HepG2 (cell line): ENCODE data around the gene FOCAD. TPM values are rescaled to one million over a fixed set of nuclear protein-coding genes. Genes with fewer than 3 reads are reported as not detected.

Experiments
- DNMT1 ChIP-seq: sonication (generic); formaldehyde crosslinking; IDR thresholded peaks from 2 replicates; pipeline ENCODE4 v1.5.1; 2020; ENCODE audit warnings: mild to moderate bottlenecking, missing genetic modification reagents
- ELF4 ChIP-seq: sonication (generic); formaldehyde crosslinking; IDR thresholded peaks from 2 replicates; pipeline ENCODE4 v1.5.0; 2020; ENCODE audit warnings: missing genetic modification reagents, mild to moderate bottlenecking, moderate library complexity, borderline replicate concordance
- GATA4 ChIP-seq: sonication (generic); IDR thresholded peaks from 2 replicates; pipeline ENCODE4 v1.6.1; 2016; ENCODE audit warnings: antibody characterized with exemption, low read depth, borderline replicate concordance
- GMEB1 ChIP-seq: sonication (generic); formaldehyde crosslinking; IDR thresholded peaks from 2 replicates; pipeline ENCODE4 v1.5.1; 2020; ENCODE audit warnings: missing genetic modification reagents, mild to moderate bottlenecking, borderline replicate concordance
- HCFC1 ChIP-seq: fragments of 150-350 bp; IDR thresholded peaks from 2 replicates; pipeline ENCODE4 v1.6.1; 2014; ENCODE audit warnings: low read depth, low read length
- HMG20A ChIP-seq: IDR thresholded peaks from 2 replicates; pipeline ENCODE4 v1.6.1; 2016; ENCODE audit warnings: borderline replicate concordance
- HNRNPK ChIP-seq: fragments of 200-400 bp; formaldehyde crosslinking; IDR thresholded peaks from 2 replicates; pipeline ENCODE4 v1.6.1; 2018; ENCODE audit warnings: low read length, low read depth, moderate library complexity, mild to moderate bottlenecking; ENCODE audit not compliant: poor library complexity, severe bottlenecking
- MEF2D ChIP-seq: sonication (generic); formaldehyde crosslinking; IDR thresholded peaks from 2 replicates; pipeline ENCODE4 v1.5.1; 2020; ENCODE audit warnings: mild to moderate bottlenecking, missing genetic modification reagents
- MNT ChIP-seq: fragments of 450-650 bp; IDR thresholded peaks from 2 replicates; pipeline ENCODE4 v1.6.1; 2016
- PLRG1 ChIP-seq: fragments of 450-650 bp; conservative IDR thresholded peaks from 2 replicates; pipeline ENCODE4 v1.6.1; 2016
- POLR2AphosphoS5 ChIP-seq: IDR thresholded peaks from 2 replicates; pipeline ENCODE4 v1.6.1; 2012; ENCODE audit warnings: low read depth, low read length
- SMAD9 ChIP-seq: sonication (generic); formaldehyde crosslinking; IDR thresholded peaks from 2 replicates; pipeline ENCODE4 v1.5.1; 2020; ENCODE audit warnings: mild to moderate bottlenecking, missing genetic modification reagents
- SNAI1 ChIP-seq: sonication (generic); formaldehyde crosslinking; IDR thresholded peaks from 2 replicates; pipeline ENCODE4 v1.5.0; 2020; ENCODE audit warnings: mild to moderate bottlenecking, missing genetic modification reagents, borderline replicate concordance
- SUZ12 ChIP-seq: fragments of 150-350 bp; IDR thresholded peaks from 2 replicates; pipeline ENCODE4 v1.6.1; 2014; ENCODE audit warnings: low read depth, low read length
- YEATS2 ChIP-seq: sonication (generic); formaldehyde crosslinking; IDR thresholded peaks from 2 replicates; pipeline ENCODE4 v1.4.0; 2020; ENCODE audit warnings: missing genetic modification reagents, borderline replicate concordance
- ZFP36 ChIP-seq: fragments of 150-350 bp; IDR thresholded peaks from 2 replicates; pipeline ENCODE4 v1.6.1; 2018; ENCODE audit warnings: borderline replicate concordance, low read length, low read depth; ENCODE audit not compliant: partially characterized antibody
- ZNF263 ChIP-seq: sonication (generic); formaldehyde crosslinking; IDR thresholded peaks from 2 replicates; pipeline ENCODE4 v1.4.0; 2020; ENCODE audit warnings: missing genetic modification reagents
- ZNF788 ChIP-seq: sonication (generic); formaldehyde crosslinking; IDR thresholded peaks from 2 replicates; pipeline ENCODE4 v1.5.0; 2020; ENCODE audit warnings: mild to moderate bottlenecking, missing genetic modification reagents, borderline replicate concordance
- polyA plus RNA-seq, 8 experiments: library from polyadenylated mRNA; depleted of rRNA in 3 of 8; stranded (reverse) in 7 of 8; unstranded in 1 of 8; fragments of >200 nt; fragmentation: Illumina TruSeq in 4 of 8; extraction: Trizol in 4 of 8; gene quantifications; 2 replicates each; pipeline versions ENCODE4 v1.2.1 to v1.2.3, GENCODE V29; 2011 to 2016; ENCODE audit warnings: low read depth in 4 of 8, missing spikeins in 1 of 8, mixed read lengths in 1 of 8; ENCODE audit not compliant: insufficient read depth in 1 of 8
- total RNA-seq, 5 experiments: library from RNA; depleted of rRNA; stranded (reverse); fragments of >200 nt; fragmentation: Illumina TruSeq; extraction: Trizol; gene quantifications; 2 replicates each; pipeline ENCODE4 v1.2.3, GENCODE V29; 2016; ENCODE audit warnings: low read depth in 1 of 5
- TF ChIP-seq, protein P1 (sequence below): sonication (generic); formaldehyde crosslinking; IDR thresholded peaks from 2 replicates; pipeline ENCODE4 v1.4.0; 2020; ENCODE audit warnings: missing genetic modification reagents; ENCODE audit errors: not compliant biosample characterization
- TF ChIP-seq, protein P2 (sequence below): sonication (generic); formaldehyde crosslinking; IDR thresholded peaks from 2 replicates; pipeline ENCODE4 v1.4.0; 2020; ENCODE audit warnings: missing genetic modification reagents
- TF ChIP-seq, protein P3 (sequence below): sonication (generic); formaldehyde crosslinking; IDR thresholded peaks from 2 replicates; pipeline ENCODE4 v1.5.0; 2020; ENCODE audit warnings: missing genetic modification reagents, mild to moderate bottlenecking, borderline replicate concordance
- TF ChIP-seq, protein P4 (sequence below): sonication (generic); formaldehyde crosslinking; IDR thresholded peaks from 2 replicates; pipeline ENCODE4 v1.8.1; 2023; ENCODE audit warnings: mild to moderate bottlenecking, moderate library complexity, missing genetic modification reagents

The FOCAD gene
- total and polyA plus RNA-seq, 2 of the 13 experiments (the other 11 are each of a cell fraction or from before 2014, with no cell fraction given), result 18.0 to 31.1 TPM

GRCh38 chr9:20781092-20781491, 97.0 kb downstream of the FOCAD start (continued):
- TF ChIP-seq HNRNPK, result no peak
- no peak for TF ChIP-seq ZNF263 (CRISPR knock-in tag)
- no peak for TF ChIP-seq SMAD9 (CRISPR knock-in tag)
- no peak for TF ChIP-seq POLR2AphosphoS5
- TF ChIP-seq ZFP36, result no peak
- TF ChIP-seq ZNF788, result no peak
- TF ChIP-seq, protein P1, sequence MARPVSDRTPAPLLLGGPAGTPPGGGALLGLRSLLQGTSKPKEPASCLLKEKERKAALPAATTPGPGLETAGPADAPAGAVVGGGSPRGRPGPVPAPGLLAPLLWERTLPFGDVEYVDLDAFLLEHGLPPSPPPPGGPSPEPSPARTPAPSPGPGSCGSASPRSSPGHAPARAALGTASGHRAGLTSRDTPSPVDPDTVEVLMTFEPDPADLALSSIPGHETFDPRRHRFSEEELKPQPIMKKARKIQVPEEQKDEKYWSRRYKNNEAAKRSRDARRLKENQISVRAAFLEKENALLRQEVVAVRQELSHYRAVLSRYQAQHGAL (CRISPR knock-in tag), result no peak
- no peak for TF ChIP-seq DNMT1 (CRISPR knock-in tag)
- no peak for TF ChIP-seq GATA4
- TF ChIP-seq, protein P2, sequence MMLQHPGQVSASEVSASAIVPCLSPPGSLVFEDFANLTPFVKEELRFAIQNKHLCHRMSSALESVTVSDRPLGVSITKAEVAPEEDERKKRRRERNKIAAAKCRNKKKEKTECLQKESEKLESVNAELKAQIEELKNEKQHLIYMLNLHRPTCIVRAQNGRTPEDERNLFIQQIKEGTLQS (CRISPR knock-in tag), result no peak
- TF ChIP-seq, protein P3, sequence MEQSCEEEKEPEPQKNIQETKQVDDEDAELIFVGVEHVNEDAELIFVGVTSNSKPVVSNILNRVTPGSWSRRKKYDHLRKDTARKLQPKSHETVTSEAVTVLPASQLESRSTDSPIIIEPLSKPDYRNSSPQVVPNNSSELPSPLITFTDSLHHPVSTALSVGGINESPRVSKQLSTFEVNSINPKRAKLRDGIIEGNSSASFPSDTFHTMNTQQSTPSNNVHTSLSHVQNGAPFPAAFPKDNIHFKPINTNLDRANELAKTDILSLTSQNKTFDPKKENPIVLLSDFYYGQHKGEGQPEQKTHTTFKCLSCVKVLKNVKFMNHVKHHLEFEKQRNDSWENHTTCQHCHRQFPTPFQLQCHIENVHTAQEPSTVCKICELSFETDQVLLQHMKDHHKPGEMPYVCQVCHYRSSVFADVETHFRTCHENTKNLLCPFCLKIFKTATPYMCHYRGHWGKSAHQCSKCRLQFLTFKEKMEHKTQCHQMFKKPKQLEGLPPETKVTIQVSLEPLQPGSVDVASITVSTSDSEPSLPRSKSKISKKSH (CRISPR knock-in tag), result no peak
- TF ChIP-seq MNT, result no peak
- TF ChIP-seq HCFC1, result no peak
- no peak for TF ChIP-seq PLRG1
- no peak for TF ChIP-seq SNAI1 (CRISPR knock-in tag)
- TF ChIP-seq GMEB1, result no peak
- no peak for TF ChIP-seq ELF4 (CRISPR knock-in tag)
- no peak for TF ChIP-seq SUZ12
- peak; percentile 54; the same call in 1 of the 2 replicates for TF ChIP-seq MEF2D
- TF ChIP-seq HMG20A (CRISPR knock-in tag), result peak; percentile 56; the same call in 1 of the 2 replicates
- TF ChIP-seq, protein P4, sequence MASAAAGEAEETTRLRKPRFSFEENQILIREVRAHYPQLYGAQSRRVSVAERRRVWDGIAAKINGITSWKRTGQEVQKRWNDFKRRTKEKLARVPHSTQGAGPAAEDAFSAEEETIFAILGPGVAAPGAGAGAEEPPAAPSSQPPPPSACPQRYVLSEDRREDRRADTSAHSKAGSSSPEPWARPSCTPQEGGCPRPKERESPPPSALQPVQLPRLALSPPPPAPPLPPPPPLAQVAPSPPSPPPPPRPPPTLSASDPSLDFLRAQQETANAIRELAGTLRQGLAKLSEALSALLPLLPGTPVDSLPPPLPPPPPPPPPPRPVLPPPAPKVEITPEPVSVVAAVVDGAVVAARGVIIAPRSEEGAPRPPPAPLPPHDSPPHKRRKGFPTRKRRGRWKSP (CRISPR knock-in tag), result no peak
- TF ChIP-seq YEATS2, result no peak
